Sigmoid colon (tissue), 7 donors: ENCODE results near the gene CFAP61. TPM values are rescaled to one million over a fixed set of nuclear protein-coding genes. Genes with fewer than 3 reads are reported as not detected.

Experiments used
- DNase-seq: peaks from one replicate; pipeline ENCODE4 v3.0.0-alpha.2; 2019
- H3K27ac ChIP-seq, 4 donors: fragments of 200-600 bp; sonication (generic); one replicate each; pipeline ENCODE4 v1.5.1; 2016 to 2019; ENCODE audit warnings: mild to moderate bottlenecking in 1 of 4
- H3K27me3 ChIP-seq, 3 donors: fragments of 200-600 bp; sonication (generic); one replicate each; pipeline ENCODE4 v1.5.1; 2019; ENCODE audit warnings: mild to moderate bottlenecking in 1 of 3
- H3K36me3 ChIP-seq, 4 donors: fragments of 200-600 bp; sonication (generic); one replicate each; pipeline ENCODE4 v1.5.1; 2016 to 2019
- H3K4me1 ChIP-seq, 4 donors: fragments of 200-600 bp; sonication (generic); one replicate each; pipeline ENCODE4 v1.5.1; 2017 to 2019
- H3K4me3 ChIP-seq, 4 donors: fragments of 200-600 bp; sonication (generic); one replicate each; pipeline ENCODE4 v1.5.1; 2017 to 2019; ENCODE audit warnings: mild to moderate bottlenecking in 2 of 4, moderate library complexity in 1 of 4
- H3K9me3 ChIP-seq, 4 donors: fragments of 200-600 bp in 3 of 4; sonication (generic) in 3 of 4; one replicate each; pipeline versions ENCODE4 v1.5.1 to v1.6.1; 2013 to 2019
- CTCF ChIP-seq, 4 experiments: fragments of 450-650 bp in 3 of 4; fragments of 200-600 bp in 1 of 4; IDR thresholded peaks; one replicate each; pipeline ENCODE4 v1.5.1; 2016 to 2019; ENCODE audit warnings: antibody characterized with exemption in 4 of 4, mild to moderate bottlenecking in 3 of 4, moderate library complexity in 2 of 4
- EP300 ChIP-seq, 4 donors: sonication (generic); formaldehyde crosslinking; IDR thresholded peaks; one replicate each; pipeline ENCODE4 v1.6.1; 2017; ENCODE audit warnings: antibody characterized with exemption in 4 of 4
- POLR2A ChIP-seq, 2 donors: fragments of 450-650 bp; IDR thresholded peaks; one replicate each; pipeline ENCODE4 v1.6.1; 2016; ENCODE audit warnings: antibody characterized with exemption in 2 of 2, mild to moderate bottlenecking in 2 of 2, moderate library complexity in 2 of 2
- POLR2AphosphoS5 ChIP-seq, 4 donors: sonication (generic); formaldehyde crosslinking; IDR thresholded peaks; one replicate each; pipeline ENCODE4 v1.6.1; 2017; ENCODE audit warnings: antibody characterized with exemption in 4 of 4
- WGBS, 2 donors: extraction: QIAGEN DNeasy Blood & Tissue Kit; methylation state at CpG; one replicate each; pipeline ENCODE4 v1.1.7; 2013; 5-methylcytosine and 5-hydroxymethylcytosine counted together
- intact Hi-C: fragments of 100-400 bp; cut with DNase I; formaldehyde crosslinking; loops from one replicate; pipeline ENCODE4 v1.15.1; 2023
- polyA plus RNA-seq, 3 donors: library from polyadenylated mRNA; stranded (reverse); fragments of 200-250 nt; gene quantifications; one replicate each; pipeline ENCODE4 v1.2.3, GENCODE V29; 2013
- total RNA-seq, 4 donors: library from RNA; depleted of rRNA; stranded (reverse); fragments of >200 nt; gene quantifications; one replicate each; pipeline ENCODE4 v1.1.0, GENCODE V29; 2016
- donor health status: healthy with polysubstance abuse.
- donor health status: Bipolar disorder and iron deficiency.
- donor health status: healthy.

The CFAP61 gene
- total and polyA plus RNA-seq, 7 donors: 0.15 to 2.0 (median 0.44) TPM; not detected in 3

GRCh38 chr20:20229595-20229994 is 177.3 kb downstream of the CFAP61 start:
- WGBS, 2 donors: 76 to 86% methylated on average over 5 of the region's 5 CpGs
- no peak for DNase-seq
- no peak for TF ChIP-seq POLR2AphosphoS5 (IDR thresholded peaks at IDR 0.05)
- no peak for TF ChIP-seq CTCF (IDR thresholded peaks at IDR 0.05)
- TF ChIP-seq POLR2A (IDR thresholded peaks at IDR 0.05): no peak
- no peak for TF ChIP-seq EP300 (IDR thresholded peaks at IDR 0.05)
- intact Hi-C loops: no loop called here
- Histone ChIP-seq H3K4me1 (no peaks in the 10 kb centered on the region), H3K4me3 (no peak overlapping the region), H3K27me3 (no peaks in the 10 kb centered on the region), H3K9me3 (peaks cover 0 to 4% (median 0%) of the 10 kb centered on the region in 4 donors), H3K36me3 (no peaks in the 10 kb centered on the region), H3K27ac (no peak overlapping the region)

DNA sequence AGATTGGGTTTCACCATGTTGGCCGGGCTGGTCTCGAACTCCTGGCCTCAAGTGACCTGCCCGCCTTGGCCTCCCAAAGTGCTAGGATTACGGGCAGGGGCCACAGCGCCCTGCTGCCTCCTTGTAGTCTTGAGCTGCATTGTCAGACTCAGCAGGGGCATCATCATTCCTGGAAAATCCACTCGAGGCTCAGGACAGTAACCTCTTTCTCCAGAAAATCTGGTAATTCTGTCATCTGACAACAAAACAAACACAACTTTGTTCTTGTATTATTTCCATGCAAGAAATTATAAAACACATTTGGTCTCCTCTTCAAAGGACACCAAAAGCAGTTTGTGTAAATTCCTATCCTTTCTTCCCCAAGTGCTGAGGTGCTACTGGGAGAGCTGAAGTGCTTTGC is 178.4 kb downstream of the CFAP61 start:
- no peaks in the 10 kb centered on the region for H3K36me3 ChIP-seq
- intact Hi-C loops: no loop called here
- no peak for TF ChIP-seq POLR2A (IDR thresholded peaks at IDR 0.05)
- no peak for TF ChIP-seq CTCF (IDR thresholded peaks at IDR 0.05)
- TF ChIP-seq POLR2AphosphoS5 (IDR thresholded peaks at IDR 0.05): no peak
- no peak for TF ChIP-seq EP300 (IDR thresholded peaks at IDR 0.05)
- no peaks in the 10 kb centered on the region for H3K4me1 ChIP-seq
- peaks cover 0 to 4% (median 0%) of the 10 kb centered on the region in 4 donors for H3K9me3 ChIP-seq
- no peak overlapping the region for H3K27ac ChIP-seq
- 85 to 90% methylated on average over 6 of the region's 6 CpGs for WGBS, 2 donors
- DNase-seq: no peak
- no peak overlapping the region for H3K4me3 ChIP-seq
- H3K27me3 ChIP-seq: no peaks in the 10 kb centered on the region

GRCh38 chr20:20231528-20232298 is 179.4 kb downstream of the CFAP61 start:
- intact Hi-C loops: no loop called here
- H3K27ac ChIP-seq: no peak overlapping the region
- no peak overlapping the region for H3K4me3 ChIP-seq
- H3K4me1 ChIP-seq: no peaks in the 10 kb centered on the region
- DNase-seq: no peak
- 84 to 87% methylated on average over 11 of the region's 11 CpGs for WGBS, 2 donors
- H3K9me3 ChIP-seq: peaks cover 0 to 4% (median 0%) of the 10 kb centered on the region in 4 donors
- H3K27me3 ChIP-seq: no peaks in the 10 kb centered on the region
- H3K36me3 ChIP-seq: no peaks in the 10 kb centered on the region
- TF ChIP-seq POLR2AphosphoS5 (IDR thresholded peaks at IDR 0.05) (no peak), EP300 (IDR thresholded peaks at IDR 0.05) (no peak), CTCF (IDR thresholded peaks at IDR 0.05) (no peak), POLR2A (IDR thresholded peaks at IDR 0.05) (no peak)

- H3K27me3 ChIP-seq: no peaks in the 10 kb centered on the region
- TF ChIP-seq POLR2AphosphoS5 (IDR thresholded peaks at IDR 0.05): no peak
- no peak for TF ChIP-seq EP300 (IDR thresholded peaks at IDR 0.05)
- no peak for TF ChIP-seq CTCF (IDR thresholded peaks at IDR 0.05)
- TF ChIP-seq POLR2A (IDR thresholded peaks at IDR 0.05): no peak
- no peaks in the 10 kb centered on the region for H3K36me3 ChIP-seq
- 89 to 93% methylated on average over 19 of the region's 19 CpGs for WGBS, 2 donors
- intact Hi-C loops: no loop called here
- no peak for DNase-seq
- H3K4me3 ChIP-seq: no peak overlapping the region
- H3K9me3 ChIP-seq: no peaks in the 10 kb centered on the region
- no peak overlapping the region for H3K27ac ChIP-seq
- H3K4me1 ChIP-seq: no peaks in the 10 kb centered on the region
These were observed 180.7 kb downstream of the CFAP61 start for GRCh38 chr20:20233041-20233514.
